GM11168 (cell line): Measurements from ENCODE around the gene CTNNA3.
"Not testable (repeated sequence)": the region's sequence is repeated elsewhere in the genome, so short reads cannot be mapped to it uniquely, and the experiment has no call there.

Experiments used
- in situ Hi-C: fragments of 300-500 bp; cut with MboI; formaldehyde crosslinking; loops from one replicate; pipeline ENCODE4 v1.12.0; 2022; ENCODE audit warnings: low sequenced_read_pairs; ENCODE audit not compliant: unreplicated experiment

Gene CTNNA3

DNA sequence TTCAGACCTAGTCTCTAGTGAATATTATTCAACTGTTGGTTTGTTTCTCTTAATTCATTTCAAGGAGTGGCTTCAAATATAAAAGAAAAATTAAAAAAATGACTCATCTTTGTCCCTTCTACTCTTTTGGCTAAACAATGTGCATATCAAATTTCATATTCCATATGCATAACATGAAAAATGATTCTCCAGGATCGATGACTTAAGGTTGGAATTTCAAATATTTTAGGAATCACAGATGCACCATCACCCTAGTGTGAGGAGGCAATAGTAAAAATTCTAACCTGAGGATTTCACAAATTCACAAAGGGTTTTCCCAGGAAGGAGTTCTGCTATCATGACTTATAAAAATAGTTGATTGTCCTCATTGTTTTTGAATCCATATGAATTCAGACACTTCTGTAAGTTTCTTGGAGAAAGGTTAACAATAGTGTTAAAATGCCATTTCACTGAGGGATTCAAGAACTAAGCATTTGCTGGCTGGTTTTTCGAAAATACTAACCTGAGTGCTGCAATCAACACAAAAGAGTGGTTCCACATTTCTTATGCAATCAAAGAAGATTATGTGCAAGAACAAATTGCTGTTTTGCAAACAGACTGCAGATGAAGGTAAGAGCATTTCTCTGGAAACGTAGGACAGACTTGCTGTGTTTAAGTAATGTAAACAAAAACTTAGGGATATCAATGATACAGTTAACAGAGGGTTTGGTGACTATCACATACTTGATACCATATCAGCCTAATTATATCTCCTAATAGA is 1317.7 kb downstream of the CTNNA3 start:
- in situ Hi-C loops = no loop called here

DNA sequence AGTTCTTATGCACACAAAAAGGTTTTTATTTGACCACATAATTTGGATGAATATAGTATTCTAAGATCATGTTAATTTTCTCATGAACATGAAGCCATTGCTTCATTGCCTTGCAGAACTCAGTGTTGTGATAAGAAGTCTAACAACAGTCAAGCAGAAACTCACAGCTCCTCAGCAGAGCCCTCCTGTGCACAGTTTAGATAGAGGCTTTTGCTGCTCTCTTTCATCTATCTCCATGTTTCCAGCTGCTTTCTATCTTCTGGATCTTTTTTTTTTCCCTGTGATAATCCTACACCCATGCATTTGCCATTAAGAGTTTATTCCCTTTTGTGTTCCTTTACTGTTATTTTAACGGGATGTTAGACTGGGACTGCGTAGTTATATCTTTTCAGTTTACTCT is 1327.8 kb downstream of the CTNNA3 start:
- in situ Hi-C loops = no loop called here

DNA sequence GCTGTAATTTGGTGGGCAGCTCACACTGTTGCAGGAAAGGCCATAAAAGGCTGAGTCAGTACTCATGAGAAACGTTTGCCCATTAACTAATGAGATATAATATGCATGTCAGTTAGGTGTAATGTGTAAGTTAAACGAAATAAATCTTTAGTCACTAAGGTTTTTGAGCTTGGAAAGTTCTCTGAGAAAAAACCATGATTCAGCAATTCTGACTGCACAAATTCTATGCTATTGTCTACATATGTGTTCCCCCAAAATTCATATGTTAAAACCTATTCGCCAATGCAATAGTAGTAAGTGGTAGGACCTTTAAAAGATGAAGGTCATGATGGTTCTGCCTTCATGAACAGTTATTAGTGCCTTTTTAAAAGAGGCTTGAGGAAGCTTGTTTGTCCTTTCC is 1329.8 kb downstream of the CTNNA3 start:
- in situ Hi-C loops = no loop called here

DNA sequence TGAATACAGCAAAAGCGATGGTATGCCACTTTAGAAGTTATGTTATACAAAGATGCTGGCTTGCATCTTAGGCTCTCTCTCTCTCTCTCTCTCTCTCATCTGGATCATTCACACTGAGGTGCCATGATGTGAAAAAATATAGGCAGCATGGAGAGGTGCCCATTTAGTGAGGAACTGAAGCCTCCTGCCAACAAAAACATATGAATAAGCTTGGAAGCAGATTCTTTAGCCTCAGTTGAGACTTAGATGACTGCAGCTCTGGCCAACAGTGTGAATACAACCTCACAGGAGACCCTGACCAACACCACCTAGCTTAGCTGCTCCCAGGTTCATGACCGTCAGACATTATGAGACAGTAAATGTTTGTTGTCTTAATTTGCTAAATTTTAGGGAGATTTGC is 1330.3 kb downstream of the CTNNA3 start:
- in situ Hi-C loops = no loop called here

DNA sequence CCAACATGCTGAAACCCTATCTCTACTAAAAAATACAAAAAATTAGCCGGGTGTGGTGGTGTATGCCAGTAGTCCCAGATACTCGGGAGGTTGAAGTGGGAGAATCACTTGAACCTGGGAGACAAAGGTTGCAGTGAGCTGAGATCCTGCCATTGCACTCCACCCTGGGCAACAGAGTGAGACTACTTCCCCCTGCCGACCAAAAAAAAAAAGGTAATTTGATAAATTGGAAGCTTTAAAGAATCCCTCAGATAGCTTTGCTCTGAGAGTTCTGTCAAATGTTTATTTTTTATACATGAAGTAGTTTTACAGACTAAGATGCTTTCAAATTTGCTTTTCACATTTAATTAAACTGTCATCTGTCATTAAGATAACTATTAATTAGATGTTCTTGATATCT is 1333.5 kb downstream of the CTNNA3 start:
- in situ Hi-C loops = no loop called here

DNA sequence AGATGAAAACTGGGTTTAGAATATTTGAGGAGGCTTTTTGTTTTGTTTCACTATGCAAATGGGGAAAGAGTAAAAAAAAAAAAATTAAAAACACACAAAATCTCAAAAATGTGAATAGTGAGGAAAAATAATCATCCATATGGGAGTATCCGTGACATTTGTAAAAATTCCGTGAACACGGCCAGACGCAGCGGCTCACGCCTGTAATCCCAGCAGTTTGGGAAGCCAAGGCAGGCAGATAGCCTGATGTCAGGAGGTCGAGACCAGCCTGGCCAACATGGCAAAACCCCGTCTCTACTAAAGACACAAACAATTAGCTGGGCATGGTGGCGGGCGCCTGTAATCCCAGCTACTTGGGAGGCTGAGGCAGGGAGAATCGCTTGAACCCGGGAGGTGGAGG is 1342.2 kb downstream of the CTNNA3 start:
- in situ Hi-C loops = not testable (repeated sequence)

DNA sequence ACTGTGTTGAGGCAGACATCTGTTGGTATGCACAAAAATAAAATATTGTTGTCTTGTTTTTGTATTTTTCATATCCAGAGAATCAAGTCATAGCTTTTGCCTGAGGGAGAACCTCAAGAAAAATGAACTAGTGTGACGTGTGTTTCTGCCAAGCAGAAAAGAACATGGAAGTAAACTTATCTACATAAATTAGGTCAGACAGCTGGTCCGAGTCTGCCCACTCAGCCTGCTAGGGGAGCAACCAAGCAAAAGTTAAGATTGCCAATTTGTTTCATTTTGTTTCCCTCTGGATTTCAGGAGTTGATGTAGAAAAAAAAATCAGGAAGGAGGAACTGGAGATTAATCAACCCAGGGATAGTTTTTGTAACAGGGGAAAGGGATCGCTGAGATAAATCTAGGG is 1342.6 kb downstream of the CTNNA3 start:
- in situ Hi-C loops = no loop called here

DNA sequence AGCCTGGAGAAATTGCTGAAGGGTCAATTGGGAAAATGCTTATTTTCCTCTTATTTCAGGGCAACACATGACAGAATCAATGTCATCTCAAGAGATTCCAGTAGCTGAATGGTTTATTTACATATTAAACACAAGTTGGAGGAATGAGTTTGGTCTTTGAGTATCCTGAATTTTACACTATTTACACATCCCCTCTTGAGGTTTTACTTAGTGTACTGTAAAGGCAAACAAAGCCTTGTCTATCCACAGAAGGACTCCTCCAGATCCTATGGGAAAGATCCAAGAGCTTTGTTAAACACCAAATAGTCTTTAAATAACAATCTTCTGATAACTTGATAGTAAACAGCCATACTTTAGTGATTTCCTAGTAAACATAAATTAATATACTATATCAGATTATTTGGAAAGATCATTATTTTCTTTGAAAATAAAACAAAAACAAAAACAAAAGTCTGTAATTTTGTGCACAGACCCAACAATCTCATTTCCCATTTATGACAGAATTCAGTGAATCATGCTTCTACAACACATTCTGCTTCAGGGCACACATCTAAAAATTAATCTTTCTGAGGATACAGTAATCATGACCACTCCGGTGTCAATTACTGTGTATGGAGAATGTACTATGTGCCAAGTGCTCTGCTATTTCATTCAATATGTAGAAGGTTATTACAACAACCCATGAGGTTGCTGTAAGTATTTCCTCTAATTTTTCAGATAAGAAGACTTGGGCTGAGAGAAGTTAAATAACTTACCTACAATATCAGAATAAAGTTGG is 1345.2 kb downstream of the CTNNA3 start:
- in situ Hi-C loops = no loop called here

DNA sequence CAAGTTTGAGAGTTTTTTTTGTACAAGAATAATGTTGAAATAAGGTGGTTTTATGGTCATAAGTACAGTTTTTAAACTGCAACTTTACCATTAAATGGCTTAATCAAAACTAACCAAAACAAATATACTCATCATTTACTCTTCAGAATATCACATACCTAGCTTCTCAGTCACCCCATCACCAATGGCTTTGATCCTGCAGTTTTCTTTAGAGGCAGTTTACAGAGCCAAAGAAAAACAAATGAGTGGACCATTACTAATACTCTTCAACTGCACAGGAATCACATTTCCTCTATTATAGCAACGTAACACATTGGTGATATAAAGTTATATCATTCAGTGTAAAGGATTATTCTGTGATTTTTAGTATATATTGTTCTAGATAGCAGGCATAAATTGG is 1346.3 kb downstream of the CTNNA3 start:
- in situ Hi-C loops = no loop called here

DNA sequence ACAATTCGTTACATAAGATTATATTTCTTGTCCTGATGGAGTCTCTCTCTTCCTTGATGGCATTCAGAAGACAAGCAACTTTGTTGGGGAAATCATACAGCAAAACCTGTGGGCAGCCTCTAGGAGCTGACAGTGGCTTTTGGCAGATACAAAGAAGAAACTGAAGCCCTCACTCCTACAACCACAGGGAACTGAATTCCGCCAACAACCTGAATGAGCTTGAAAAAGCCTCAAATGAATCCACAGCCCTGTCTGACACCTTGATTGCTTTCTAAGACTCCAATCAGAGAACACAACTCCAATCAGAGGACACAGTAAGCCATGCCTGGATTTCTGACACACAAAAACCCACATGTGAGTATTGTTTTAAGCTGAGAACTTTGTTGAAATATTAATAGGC is 1346.9 kb downstream of the CTNNA3 start:
- in situ Hi-C loops = no loop called here

DNA sequence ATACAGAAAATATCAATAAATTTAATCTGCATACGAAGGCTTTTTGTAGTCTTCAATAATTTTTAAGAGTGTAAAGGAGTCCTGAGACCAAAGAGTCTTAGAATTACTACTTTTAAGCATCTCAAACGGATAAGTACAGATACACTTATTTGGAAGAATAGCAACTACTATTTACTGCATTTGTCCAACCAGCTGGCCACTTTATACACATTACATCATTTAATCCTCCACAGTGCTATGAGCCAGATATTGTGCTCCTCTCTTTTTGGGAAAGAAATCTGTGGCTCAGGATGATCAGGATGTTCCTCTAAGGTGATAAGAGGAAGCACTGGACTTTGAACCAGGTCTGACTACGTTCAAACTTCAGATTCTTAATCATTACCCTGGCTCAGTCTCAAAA is 1358.8 kb downstream of the CTNNA3 start:
- in situ Hi-C loops = no loop called here

DNA sequence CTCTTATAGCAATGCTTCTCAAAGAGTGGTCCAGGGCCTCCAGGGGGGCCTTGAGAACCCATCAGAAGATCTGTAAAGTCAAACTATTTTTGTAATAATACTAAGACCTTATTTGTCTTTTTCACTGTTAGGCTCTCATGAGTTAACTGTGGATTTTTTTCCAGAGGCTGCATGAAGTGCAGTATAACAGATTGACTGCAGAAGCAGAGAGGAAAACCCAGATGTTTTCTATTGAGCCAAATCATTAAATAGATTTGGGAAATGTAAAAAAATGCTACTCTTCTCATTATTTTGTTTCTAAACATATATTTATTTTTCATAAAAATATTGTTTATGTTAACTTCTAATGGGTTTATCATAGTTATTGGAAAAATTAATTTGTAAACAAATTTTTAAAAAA is 1359.2 kb downstream of the CTNNA3 start:
- in situ Hi-C loops = no loop called here

DNA sequence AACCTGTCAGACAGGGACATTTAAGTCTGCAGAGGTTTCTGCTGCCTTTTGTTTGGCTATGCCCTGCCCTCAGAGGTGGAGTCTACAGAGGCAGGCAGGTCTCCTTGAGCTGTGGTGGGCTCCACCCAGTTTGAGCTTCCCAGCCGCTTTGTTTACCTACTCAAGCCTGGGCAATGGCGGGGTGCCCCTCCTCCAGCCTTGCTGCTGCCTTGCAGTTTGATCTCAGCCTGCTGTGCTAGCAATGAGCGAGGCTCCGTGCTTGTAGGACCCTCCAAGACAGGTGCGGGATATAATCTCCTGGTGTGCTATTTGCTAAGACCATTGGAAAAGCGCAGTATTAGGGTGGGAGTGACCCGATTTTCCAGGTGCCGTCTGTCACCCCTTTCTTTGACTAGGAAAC is 1360.2 kb downstream of the CTNNA3 start:
- in situ Hi-C loops = not testable (repeated sequence)

DNA sequence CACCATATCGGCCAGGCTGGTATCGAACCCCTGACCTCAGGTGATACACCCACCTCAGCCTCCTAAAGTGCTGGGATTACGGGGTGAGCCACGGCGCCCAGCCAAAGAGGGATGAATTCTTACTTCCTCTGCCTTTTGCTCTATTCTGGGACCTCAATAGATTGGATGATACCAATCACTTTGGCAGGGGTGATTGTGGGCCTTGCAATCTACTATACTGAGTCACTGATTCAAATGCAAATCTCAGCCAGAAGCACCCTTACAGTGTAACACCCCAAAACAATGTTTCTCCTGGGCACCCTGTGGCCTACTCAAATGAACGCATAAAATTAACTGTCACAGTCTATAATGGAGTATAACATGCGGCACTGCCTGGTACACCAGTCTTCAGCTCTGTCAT is 1366.8 kb downstream of the CTNNA3 start:
- in situ Hi-C loops = no loop called here

DNA sequence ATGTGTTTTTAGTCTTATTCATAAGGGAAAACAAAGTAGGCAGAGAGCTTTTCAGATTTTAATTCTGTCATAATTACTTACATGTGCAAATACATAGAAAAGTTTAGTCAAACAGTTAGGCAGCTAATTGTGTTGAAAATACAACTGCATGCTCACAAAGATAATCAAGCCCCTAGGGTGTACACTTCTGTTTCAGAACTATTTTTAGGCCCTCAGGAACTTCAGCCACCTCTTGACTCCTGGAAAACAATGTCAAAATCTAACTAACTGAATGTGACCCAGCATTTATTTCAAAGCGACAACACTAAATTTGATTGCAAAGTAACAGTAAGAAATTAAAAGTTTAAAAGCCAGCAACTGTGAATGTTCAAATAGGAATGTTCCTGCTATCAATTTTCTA is 1369.1 kb downstream of the CTNNA3 start:
- in situ Hi-C loops = no loop called here

DNA sequence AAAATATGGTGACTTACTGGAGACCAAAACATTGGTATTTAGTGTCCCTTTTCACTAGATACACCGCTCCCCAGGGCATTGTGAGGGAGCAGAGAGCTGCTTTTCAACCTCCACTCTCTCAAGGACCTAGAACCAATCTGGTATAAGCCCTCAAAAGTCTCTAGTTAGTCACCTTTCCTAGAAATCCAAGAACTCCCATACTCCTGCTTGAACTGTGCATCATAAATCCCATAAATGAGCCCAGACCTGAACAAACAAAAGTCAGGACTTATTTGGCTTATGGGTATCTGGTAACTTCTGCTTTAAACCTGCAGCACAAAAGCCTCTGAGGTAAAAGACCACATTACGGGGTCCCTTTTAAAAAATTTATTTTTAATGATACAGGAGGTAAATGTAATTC is 1373.2 kb downstream of the CTNNA3 start:
- in situ Hi-C loops = no loop called here

DNA sequence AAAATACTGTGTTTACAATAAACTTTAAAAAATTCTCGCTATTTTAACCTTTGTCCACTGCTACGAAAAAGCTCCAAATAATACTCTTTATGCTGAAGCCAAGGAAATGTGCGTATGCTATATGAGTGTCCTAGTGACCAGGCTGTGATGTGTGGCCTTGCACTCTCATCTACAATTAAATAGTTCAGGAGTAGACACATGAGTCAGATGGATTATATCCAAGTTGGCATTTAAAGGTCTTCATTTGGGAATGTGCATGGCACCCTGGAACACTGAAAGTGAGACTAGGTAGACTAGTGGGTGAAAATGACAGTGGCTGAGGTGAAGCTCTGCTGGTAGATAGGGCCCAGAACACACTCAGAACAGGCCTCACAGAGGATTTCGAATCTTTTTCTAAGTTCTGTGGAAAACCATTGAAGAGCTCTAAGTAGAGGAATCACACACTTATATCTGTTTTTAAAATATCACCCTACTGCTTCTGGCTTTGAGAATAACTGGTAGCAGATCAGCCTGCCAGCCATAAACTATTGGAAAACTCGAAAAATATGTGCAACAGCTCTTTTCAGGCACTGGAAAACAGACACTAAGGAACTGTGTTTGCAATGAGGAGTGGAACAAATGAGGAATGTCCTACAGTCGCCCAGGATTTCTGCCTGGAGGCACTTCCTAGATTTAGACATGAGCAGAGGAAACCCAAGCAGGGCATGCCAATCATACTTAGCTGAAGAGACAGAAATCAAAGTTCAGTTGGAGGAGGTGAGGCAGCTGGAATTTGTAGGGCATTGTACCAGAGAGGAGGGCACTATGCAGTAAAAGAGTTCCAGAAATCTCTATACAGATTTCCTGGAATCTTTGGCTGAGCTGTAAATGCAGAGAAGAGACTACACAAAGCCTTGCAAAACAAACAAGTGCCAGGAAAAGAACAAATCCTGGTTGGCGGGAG is 1374.0 kb downstream of the CTNNA3 start:
- in situ Hi-C loops = no loop called here

DNA sequence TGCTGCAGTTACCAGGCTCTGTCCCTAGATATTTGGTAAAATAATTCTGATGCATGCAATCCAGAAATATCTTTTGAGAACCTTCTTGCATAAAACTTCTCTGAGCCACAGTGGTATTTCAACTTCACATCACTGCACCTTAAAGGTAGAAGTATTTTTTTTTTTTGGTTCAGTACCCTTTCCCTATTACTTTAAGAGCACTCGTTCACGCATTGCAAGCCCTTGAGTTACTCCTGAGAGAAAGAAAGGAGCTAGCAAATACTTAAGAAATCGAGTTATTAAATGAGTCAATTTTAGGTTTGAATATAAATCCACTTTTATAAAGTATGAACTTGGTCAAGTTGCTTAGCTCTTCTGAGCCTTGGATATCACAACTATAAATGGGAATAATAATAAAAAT is 1377.2 kb downstream of the CTNNA3 start:
- in situ Hi-C loops = no loop called here

DNA sequence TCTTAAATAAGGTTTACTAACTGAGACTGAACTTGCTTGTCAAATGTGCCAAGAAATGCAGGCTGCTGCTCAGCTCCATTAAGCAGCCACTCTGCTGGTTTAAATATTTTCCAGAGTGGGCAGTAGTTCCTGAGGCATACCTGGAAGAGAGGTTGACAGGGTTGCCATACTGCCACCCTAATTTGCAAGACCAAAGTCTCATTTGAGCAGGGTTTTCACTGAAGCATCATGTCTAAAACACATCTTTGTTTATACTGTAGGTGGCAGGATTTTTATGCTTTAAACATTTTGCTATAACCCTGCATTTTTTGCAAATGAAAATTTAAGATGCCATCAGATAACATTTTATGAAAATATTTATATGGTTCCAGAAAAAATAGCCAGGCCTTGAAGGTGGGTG is 1388.2 kb downstream of the CTNNA3 start:
- in situ Hi-C loops = no loop called here

DNA sequence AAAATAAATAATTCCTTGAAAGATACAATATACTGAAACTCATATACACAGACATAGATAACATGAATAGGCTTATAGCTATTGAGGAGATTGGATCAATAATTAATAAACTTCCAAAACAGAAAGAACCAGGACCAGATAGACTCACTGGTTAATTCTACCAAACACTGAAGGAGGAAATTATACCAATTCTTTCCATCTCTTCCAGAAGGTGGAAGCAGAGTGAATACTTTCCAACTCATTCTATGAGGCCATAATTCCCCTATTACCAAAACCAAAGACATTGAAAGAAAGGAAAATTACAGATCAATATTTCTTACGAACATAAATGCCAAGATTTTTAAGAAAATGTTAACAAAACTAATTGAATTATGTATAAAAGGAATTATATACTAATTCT is 1394.9 kb downstream of the CTNNA3 start:
- in situ Hi-C loops = no loop called here

DNA sequence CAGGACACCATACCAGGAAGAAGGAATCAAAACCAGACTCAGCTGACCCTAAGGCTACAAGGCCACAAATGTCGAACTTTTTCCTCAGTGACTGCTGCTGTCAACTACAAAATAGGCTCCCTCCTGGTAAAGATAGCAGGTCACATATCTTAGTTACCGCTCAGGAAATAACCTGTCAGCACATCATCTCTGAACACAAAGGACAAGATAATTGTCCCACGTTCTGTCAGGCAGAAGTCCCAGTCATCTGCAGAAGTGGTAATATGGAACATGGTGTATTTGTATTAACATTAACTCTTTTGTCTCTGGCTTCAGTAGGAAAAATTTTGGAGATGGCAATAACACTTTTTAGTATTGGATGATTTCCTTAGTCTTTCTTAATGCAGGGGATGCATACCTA is 1400.4 kb downstream of the CTNNA3 start:
- in situ Hi-C loops = no loop called here
